HepG2 (cell line): ENCODE measurements around the gene MRPL18. TPM values are rescaled to one million over a fixed set of nuclear protein-coding genes. Genes with fewer than 3 reads are reported as not detected.

Source experiments
- KAT2B ChIP-seq: fragments of 150-350 bp; IDR thresholded peaks from 2 replicates; pipeline ENCODE4 v1.6.1; 2014; ENCODE audit warnings: low read depth, low read length, borderline replicate concordance
- KDM6A ChIP-seq: IDR thresholded peaks from 2 replicates; pipeline ENCODE4 v1.6.1; 2016; ENCODE audit warnings: low read depth
- KIAA2018 ChIP-seq: sonication (generic); formaldehyde crosslinking; IDR thresholded peaks from 2 replicates; pipeline ENCODE4 v1.5.0; 2020; ENCODE audit warnings: mild to moderate bottlenecking, missing genetic modification reagents, borderline replicate concordance
- MED13 ChIP-seq: sonication (generic); formaldehyde crosslinking; IDR thresholded peaks from 2 replicates; pipeline ENCODE4 v1.5.0; 2020; ENCODE audit warnings: missing genetic modification reagents
- MYC ChIP-seq: sonication (generic); formaldehyde crosslinking; IDR thresholded peaks from 2 replicates; pipeline ENCODE4 v1.9.0; 2021; ENCODE audit warnings: missing genetic modification reagents, borderline replicate concordance
- POLR2A ChIP-seq, 2 experiments: IDR thresholded peaks; 2 replicates each; pipeline ENCODE4 v1.6.1; 2011; ENCODE audit warnings: low read depth in 2 of 2, low read length in 2 of 2, mild to moderate bottlenecking in 1 of 2, moderate library complexity in 1 of 2; ENCODE audit not compliant: insufficient read depth in 1 of 2
- SALL1 ChIP-seq: sonication (generic); formaldehyde crosslinking; IDR thresholded peaks from 2 replicates; pipeline ENCODE4 v1.8.0; 2022; ENCODE audit warnings: mild to moderate bottlenecking, missing genetic modification reagents
- SOX5 ChIP-seq: IDR thresholded peaks from 2 replicates; pipeline ENCODE4 v1.6.1; 2016; ENCODE audit warnings: borderline replicate concordance
- TGIF2 ChIP-seq: IDR thresholded peaks from 2 replicates; pipeline ENCODE4 v1.6.1; 2016; ENCODE audit warnings: control low read depth, missing compliant biosample characterization
- U2AF1 ChIP-seq: fragments of 200-400 bp; formaldehyde crosslinking; optimal IDR thresholded peaks from 2 replicates; pipeline ENCODE3; 2017; ENCODE audit warnings: mild to moderate bottlenecking, low read depth, low read length
- ZFP90 ChIP-seq: sonication (generic); formaldehyde crosslinking; IDR thresholded peaks from 2 replicates; pipeline ENCODE4 v1.8.0; 2022; ENCODE audit warnings: missing genetic modification reagents, mild to moderate bottlenecking, inconsistent platforms, borderline replicate concordance
- ZNF337 ChIP-seq: sonication (generic); formaldehyde crosslinking; IDR thresholded peaks from 2 replicates; pipeline ENCODE4 v1.5.1; 2020; ENCODE audit warnings: missing genetic modification reagents, low read depth, mild to moderate bottlenecking, borderline replicate concordance
- ZNF382 ChIP-seq: sonication (generic); formaldehyde crosslinking; IDR thresholded peaks from 2 replicates; pipeline ENCODE4 v1.5.0; 2020; ENCODE audit warnings: missing genetic modification reagents, mild to moderate bottlenecking, borderline replicate concordance
- ZNF414 ChIP-seq: sonication (generic); formaldehyde crosslinking; IDR thresholded peaks from 2 replicates; pipeline ENCODE4 v1.5.0; 2020; ENCODE audit warnings: missing genetic modification reagents
- ZNF430 ChIP-seq: sonication (generic); formaldehyde crosslinking; IDR thresholded peaks from 2 replicates; pipeline ENCODE4 v1.9.0; 2021; ENCODE audit warnings: mild to moderate bottlenecking, missing genetic modification reagents
- ZNF468 ChIP-seq: sonication (generic); formaldehyde crosslinking; IDR thresholded peaks from 2 replicates; pipeline ENCODE4 v1.8.0; 2022; ENCODE audit warnings: mild to moderate bottlenecking, moderate library complexity, missing genetic modification reagents
- ZNF678 ChIP-seq: sonication (generic); formaldehyde crosslinking; IDR thresholded peaks from 2 replicates; pipeline ENCODE4 v1.4.0; 2020; ENCODE audit warnings: mild to moderate bottlenecking, missing genetic modification reagents
- polyA plus RNA-seq, 8 experiments: library from polyadenylated mRNA; depleted of rRNA in 3 of 8; stranded (reverse) in 7 of 8; unstranded in 1 of 8; fragments of >200 nt; fragmentation: Illumina TruSeq in 4 of 8; extraction: Trizol in 4 of 8; gene quantifications; 2 replicates each; pipeline versions ENCODE4 v1.2.1 to v1.2.3, GENCODE V29; 2011 to 2016; ENCODE audit warnings: low read depth in 4 of 8, missing spikeins in 1 of 8, mixed read lengths in 1 of 8; ENCODE audit not compliant: insufficient read depth in 1 of 8
- total RNA-seq, 5 experiments: library from RNA; depleted of rRNA; stranded (reverse); fragments of >200 nt; fragmentation: Illumina TruSeq; extraction: Trizol; gene quantifications; 2 replicates each; pipeline ENCODE4 v1.2.3, GENCODE V29; 2016; ENCODE audit warnings: low read depth in 1 of 5
- TF ChIP-seq, protein P1 (sequence below): sonication (generic); formaldehyde crosslinking; IDR thresholded peaks from 2 replicates; pipeline ENCODE4 v1.4.0; 2020; ENCODE audit warnings: mild to moderate bottlenecking, low read depth, missing genetic modification reagents
- TF ChIP-seq, protein P2 (sequence below): IDR thresholded peaks from 2 replicates; pipeline ENCODE4 v1.6.1; 2012; ENCODE audit warnings: inconsistent platforms

MRPL18 gene
- total and polyA plus RNA-seq, 2 of the 13 experiments (the other 11 are each of a cell fraction or from before 2014, with no cell fraction given), result 85.6 to 176 TPM

GRCh38 chr6:159762681-159763293, 27.5 kb upstream of the MRPL18 start (continued):
- TF ChIP-seq, protein P1, sequence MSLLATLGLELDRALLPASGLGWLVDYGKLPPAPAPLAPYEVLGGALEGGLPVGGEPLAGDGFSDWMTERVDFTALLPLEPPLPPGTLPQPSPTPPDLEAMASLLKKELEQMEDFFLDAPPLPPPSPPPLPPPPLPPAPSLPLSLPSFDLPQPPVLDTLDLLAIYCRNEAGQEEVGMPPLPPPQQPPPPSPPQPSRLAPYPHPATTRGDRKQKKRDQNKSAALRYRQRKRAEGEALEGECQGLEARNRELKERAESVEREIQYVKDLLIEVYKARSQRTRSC (CRISPR knock-in tag), result peak; percentile 62; the same call in 1 of the 2 replicates
- 0 out of 2 replicates have a peak, but pooled peaks have one; percentile 59 for TF ChIP-seq KIAA2018 (CRISPR knock-in tag)
- TF ChIP-seq MED13 (CRISPR knock-in tag), result 0 out of 2 replicates have a peak, but pooled peaks have one; percentile 38
- no peak for TF ChIP-seq ZNF678 (CRISPR knock-in tag)
- TF ChIP-seq POLR2A (IDR thresholded peaks at IDR 0.05; ENCODE audit: insufficient read depth in 1 of 2, low read depth in 2 of 2, low read length in 2 of 2), result no peak; a peak in 2 of 4 replicates
- no peak for TF ChIP-seq KAT2B
- peak; percentile 4; the same call in 1 of the 2 replicates for TF ChIP-seq ZFP90 (CRISPR knock-in tag)
- peak; percentile 90 for TF ChIP-seq MYC
- peak; percentile 91 for TF ChIP-seq TGIF2
- TF ChIP-seq U2AF1, result peak; percentile 26
- TF ChIP-seq ZNF414 (CRISPR knock-in tag), result peak; percentile 80
- peak; percentile 92 for TF ChIP-seq SALL1
- TF ChIP-seq, protein P2, sequence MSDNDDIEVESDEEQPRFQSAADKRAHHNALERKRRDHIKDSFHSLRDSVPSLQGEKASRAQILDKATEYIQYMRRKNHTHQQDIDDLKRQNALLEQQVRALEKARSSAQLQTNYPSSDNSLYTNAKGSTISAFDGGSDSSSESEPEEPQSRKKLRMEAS, result peak; percentile 97
- peak; percentile 98 for TF ChIP-seq ZNF468 (CRISPR knock-in tag)
- peak; percentile 6; the same call in 1 of the 2 replicates for TF ChIP-seq SOX5 (CRISPR knock-in tag)
- TF ChIP-seq ZNF430, result no peak
- 0 out of 2 replicates have a peak, but pooled peaks have one; percentile 30 for TF ChIP-seq KDM6A
- TF ChIP-seq ZNF337, result peak; percentile 78; the same call in 1 of the 2 replicates
- no peak for TF ChIP-seq ZNF382
